HG03521 (cell line): ENCODE results near the gene PRKCQ.
"Not testable (repeated sequence)": the region's sequence is repeated elsewhere in the genome, so short reads cannot be mapped to it uniquely, and the experiment has no call there.

Experiments
- ATAC-seq: cut with Tn5 transposase; IDR thresholded peaks from one replicate; pipeline ENCODE4 v1.9.1; 2021; ENCODE audit warnings: mild to moderate bottlenecking, moderate library complexity; ENCODE audit not compliant: unreplicated experiment

The PRKCQ gene

DNA sequence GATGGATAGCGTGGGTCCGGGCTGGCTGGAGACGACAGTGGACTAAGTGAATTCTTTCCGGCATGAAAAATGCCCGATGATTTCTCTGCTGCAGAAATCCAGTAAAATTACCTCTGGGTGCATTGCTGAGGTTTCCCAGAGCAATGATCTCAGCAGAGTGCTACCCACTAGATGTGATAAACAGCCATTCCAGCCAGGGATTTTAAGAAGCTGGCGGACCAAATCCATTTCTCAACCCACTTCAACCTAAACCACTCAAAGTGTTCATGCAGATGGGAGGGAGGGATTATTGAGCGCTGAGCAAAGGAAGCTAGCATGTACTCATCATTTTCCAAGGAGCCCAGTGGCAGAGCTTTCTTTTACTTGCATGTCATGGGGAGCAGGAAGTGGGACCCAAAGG lies 116.7 kb downstream of the PRKCQ start:
- no peak for ATAC-seq

DNA sequence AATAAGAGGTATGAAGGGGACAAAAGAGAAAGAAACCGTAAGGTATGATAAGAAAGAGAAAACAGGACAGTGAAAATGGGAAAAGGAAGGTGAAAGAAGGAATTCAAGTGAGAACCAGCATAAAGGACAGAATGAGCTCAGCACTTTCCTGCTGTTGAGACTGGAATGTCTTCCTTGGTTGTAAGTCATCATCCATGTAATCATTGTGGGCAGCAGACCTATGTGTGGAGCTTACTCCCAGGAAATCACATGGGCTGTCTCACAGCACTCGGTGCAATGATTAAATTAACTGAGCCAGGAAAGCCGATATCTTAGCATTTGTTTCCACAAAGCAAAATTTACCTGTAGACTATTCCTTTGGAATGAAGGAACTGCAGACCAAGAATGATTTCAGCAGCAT lies 118.1 kb downstream of the PRKCQ start:
- ATAC-seq: no peak

DNA sequence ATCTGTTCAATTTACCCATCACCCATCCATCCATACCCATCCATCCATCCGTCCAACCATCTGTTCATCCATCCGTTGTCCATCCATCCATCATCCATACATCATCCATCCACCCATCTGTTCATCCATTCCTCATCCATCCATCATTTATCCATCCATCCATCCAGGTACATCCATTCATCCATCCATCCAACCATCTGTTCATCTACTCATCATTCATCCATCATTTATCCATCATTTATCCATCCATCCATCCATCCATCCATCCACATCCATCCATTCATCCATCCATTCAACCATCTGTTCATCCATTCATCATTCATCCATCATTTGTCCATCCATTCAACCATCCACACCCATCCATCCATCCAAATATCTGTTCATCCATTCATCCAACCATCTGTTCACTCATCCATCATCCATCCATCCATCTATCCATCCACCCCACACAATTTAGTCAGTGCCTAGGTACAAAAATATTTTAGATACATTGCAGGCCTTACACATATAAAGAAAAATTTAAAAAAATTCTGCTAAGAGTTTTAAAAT lies 119.1 kb downstream of the PRKCQ start:
- ATAC-seq: no peak

DNA sequence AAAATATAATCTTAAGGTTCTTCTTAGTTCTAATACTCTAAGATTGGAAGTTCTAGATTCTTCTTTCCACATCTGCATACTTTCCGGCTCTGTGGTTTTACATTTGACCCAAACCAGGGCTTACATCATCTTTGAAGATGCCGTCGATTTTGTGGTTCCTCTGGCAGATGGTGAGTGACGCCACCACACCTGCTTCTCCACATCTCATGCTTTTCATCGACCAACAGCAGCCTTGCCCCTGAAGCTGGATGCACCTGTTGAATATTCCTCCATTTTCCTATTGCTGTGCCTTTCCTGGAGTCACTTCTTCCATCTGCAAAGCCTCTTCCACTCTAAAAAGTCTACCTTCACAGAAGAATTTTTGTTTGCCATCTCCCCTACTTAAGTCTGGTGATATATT lies 121.3 kb downstream of the PRKCQ start:
- ATAC-seq: no peak

DNA sequence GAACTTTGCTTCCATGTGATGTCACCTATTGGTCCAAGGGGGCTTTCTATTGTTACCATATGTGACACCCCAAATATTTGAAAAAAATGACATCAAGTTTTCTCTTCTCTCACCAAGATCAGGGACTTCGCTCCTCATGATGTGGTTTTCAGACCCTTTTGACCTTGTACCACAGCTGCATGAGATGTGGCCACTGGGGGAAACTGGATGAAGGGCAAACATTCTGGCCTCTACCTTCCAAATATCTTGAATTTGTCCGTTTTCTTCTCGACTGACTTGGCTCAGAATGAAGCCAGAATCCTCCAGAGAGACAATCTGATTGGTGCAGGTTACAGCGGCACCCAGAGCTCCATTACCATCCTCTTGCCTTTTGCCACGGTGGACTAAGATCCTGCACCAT lies 122.7 kb downstream of the PRKCQ start:
- no peak for ATAC-seq

DNA sequence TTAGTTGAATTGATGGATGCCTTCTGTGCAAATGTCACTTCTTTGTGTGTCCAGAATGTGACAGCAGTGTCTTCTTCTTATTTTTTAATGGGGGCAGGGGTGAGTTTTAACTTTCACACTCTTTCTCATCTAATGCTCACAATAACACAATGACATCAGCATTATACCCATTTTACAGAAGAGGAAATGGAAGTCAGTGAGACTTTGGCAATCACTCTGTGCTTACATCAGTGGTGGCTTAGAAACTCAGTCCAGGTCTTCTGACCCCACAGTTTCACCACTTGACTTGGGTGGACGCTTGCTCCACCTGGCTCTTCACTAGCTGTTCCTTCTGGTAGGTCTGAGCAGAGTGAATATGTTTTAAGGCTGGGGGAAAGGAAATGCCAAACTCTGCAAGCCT lies 124.0 kb downstream of the PRKCQ start:
- ATAC-seq: no peak

DNA sequence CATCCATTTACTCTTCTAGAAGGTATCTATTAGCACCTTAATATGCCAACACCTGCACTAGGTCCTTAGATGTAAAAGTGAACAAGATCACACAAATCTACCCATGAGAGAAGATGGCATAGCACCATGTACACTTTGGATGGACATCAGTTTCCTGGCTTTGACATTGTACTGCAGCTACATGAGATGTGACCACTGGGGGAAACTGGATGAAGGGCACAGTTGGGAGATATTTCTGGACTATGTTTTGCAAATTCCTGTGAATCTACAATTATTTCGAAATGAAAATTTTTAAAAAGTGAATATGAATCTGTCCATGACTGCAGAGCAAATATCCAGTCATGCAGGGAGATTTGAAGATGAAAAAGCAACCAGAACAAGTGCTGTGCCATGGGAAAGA lies 124.5 kb downstream of the PRKCQ start:
- ATAC-seq: no peak

DNA sequence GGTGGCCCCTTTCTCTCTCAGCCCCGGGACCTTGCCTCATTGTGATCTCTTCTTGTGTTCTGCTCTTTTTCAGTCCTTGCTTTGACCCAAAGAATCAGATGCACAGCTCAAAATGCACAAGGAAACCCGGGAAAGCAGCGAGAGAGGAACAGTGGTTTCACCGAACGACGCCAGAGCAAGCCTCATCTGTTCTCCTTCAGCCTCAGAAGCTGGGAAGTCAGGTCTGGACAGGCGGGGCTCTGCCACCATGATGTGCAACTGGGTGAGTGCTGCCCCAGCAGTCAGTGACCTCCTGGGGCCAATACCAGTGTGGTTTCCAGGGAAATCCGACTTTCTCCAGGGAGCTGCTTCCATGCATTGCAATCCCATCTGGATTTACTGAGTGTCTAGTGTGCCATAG lies 133.4 kb downstream of the PRKCQ start:
- ATAC-seq: no peak

DNA sequence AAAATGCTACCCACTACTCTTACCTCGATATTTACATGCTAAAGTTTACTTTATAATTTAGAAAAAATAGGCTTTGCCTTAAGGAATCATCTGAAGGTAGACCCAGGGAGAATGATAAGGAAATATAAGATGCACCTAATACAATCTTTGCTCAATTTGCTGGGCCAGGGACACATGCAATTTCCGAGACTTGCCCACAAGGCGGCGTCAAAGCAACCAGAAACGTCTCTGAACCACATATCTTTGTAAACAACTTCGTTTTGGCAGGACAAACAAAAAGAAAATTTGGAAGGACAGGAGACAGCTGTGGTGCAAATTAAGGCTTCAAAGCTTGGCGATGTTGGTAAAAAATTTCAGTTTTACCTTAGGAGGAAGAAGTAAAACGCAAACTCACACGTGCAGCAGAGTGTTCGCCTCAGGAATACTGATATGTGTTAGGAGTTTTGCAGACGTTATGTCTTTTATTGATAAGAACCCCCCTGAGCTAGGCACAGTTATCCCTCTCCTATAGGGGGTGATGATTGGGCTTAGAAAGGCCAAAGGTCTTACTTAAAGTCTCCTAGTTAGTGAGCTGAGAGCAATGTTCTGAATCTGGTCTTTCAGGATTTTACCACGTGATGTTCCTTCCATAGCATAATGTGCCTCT lies 134.3 kb downstream of the PRKCQ start:
- no peak for ATAC-seq

DNA sequence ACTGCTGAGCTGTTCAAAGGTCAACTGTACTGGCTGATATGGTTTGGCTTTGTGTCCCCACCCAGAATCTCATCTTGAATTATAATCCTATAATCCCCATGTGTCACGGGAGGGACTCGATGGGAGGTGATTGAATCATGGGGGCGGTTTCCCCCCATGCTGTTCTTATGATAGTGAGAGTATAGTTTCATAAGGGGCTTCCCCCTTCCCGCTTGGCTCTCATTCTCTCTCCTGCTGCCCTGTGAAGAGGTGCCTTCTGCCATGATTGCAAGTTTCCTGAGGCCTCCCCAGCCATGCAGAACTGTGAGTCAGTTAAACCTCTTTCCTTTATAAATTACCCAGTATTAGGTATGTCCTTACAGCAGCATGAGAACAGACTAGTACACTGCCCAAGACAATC lies 140.2 kb downstream of the PRKCQ start:
- ATAC-seq: not testable (repeated sequence)

DNA sequence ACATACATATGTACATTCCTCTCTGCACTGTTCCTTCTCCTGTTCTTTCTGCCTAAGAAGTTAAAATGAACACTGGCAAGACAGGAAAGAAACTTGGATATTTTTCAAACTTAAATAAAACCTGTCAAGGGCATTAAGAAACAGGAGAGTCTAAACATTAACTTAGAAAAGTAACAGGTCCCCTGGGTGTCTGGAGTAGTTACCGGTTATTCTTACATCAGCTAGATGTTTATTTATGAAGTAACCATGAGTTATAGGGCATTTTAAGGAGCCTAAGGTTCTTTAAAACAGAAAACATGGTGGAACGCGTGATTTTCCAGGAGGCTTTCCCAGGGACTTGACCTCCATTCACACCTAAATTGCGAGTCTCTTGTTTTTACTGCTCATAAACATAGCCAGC lies 148.2 kb downstream of the PRKCQ start:
- ATAC-seq: no peak

DNA sequence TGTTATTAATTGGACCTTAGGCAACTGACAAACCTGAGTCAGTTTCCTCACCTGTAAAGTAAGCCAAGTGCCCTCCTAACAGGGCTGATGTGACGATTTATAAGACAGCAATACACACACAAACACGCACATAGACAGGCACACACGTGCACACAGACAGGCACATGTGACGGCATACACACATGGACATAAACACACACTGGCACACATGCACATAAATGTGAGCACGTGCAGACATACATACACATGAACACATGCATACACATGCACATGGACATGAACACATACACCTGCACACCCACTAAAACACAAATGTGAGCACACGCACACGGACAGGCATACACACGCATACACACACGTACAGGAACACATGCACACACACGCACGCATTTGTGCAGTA lies 148.9 kb downstream of the PRKCQ start:
- ATAC-seq: no peak

DNA sequence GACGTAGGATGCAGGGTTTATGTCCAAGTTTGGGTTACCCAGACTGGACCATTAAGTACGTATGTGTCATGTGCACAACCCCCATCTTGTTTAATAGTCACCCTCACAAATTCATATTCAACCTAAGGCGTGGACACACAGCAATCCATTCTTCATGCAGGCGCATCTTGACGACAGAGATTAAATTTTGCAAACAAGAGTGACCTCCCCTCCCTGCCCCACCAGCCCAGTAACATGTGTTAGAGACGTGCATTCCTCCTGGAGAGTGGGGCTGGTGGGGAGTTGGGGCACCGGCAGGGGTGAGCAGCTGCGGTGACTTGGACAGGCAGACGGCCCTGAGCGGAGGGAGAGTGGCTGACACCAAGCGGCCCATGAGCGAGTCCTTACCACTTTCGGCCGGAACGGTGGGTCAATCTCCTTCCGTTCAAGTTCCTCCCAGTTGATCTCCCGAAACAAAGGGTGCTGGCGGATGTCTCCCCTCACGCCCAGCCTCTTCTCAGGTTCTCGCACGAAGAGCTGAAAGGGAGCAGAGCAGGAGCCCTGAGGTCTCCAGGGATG lies 149.6 kb downstream of the PRKCQ start:
- no peak for ATAC-seq

DNA sequence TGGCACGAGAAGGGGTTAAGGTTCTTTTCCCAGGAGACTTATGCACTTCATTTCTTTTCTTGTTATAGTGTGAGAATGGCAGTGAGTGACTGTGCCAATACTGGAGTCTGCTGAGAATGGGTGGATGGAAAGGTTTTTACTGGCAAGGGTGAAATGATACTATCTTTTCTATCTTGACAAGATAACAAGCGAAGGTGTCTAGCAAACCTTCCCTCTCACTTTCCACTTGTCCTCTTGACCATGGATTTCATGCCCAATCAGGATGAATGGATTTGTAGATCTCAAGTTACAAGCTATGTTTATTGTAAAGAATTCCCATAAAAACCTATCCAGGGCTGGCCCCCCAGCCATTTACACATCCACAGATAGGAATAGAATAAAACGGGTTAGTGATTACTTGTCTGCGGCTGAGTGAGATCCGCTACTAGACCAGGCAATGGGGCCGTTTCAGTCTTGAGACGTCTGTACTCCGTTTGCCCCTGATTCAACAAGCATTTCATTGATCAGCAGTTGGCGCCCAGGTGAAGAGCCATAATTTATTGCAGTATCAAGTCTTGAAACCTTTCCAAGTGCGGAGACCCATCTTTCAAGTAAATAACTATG lies 152.6 kb downstream of the PRKCQ start:
- ATAC-seq: no peak

DNA sequence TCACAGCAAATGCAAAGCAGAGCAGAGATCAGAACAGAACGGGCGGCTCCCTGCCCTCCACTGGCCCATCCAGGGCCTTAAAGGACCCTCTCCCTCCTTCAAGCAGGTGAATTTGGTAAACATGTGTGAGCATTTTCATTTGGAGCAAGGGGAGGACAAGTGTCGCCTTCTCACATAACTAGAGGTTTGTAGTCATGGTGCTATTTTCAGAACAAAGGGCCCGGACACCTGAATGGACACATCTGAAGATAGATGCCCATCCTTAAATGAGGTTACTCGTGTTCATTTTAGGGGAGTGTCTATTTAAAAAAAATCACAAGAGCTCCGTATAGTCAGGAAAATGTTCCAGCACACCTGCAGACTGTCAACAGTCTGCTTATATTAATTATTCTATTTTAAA lies 153.8 kb downstream of the PRKCQ start:
- no peak for ATAC-seq

DNA sequence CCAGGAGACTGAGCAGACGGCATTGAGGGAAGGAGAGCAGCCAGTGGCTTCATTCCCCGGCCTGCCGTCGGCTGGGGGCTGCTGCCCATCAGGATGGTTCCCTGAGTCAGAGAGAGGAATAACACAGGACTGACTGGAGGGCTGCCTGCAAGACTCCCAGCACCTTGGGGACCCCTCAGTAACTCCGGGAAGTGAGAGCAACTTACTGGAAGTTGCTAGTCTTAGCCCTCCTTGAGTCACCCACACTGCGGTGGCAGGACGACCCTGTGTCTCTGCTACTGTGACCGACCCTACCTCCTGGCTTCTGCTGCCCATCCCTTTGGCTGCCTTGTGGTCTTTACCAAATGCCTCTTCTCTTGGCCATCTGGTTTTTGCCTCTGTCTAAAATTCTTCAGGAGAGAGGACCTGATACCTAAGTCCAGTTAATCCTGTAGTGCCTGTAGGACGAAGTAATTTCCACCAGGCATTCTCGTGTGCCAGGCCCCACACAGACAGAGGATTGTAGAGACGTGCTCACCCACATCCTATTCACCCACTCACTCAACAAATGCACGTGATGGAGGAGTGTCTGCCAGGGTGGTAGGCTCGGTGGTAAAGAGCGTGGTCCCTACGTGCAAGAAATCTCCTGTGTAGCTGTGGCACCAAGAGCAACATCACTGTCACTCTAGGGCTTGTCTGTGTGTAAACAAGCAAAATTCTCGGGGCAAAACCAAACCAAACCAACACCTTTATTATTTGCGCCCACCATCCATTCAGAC lies 156.5 kb downstream of the PRKCQ start:
- no peak for ATAC-seq

DNA sequence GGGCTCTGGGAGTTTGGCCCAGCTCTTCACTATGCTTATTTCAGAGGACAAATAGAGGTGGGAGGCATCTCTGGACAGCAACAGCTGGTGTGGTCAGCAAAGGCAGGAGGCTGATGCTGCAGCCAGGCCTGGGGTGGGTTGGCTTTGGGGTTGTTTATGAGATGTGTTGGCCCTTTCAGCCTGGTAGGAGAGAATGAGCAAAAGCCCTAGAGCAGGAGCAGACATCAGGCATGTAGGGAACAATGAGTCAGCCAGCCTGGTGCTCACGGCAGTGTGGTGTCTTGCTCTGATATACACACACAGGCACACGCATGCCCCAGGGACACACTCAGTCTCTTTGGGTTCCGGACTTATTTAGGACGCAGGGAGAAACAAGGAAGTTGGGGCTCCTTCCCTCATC lies 157.1 kb downstream of the PRKCQ start:
- no peak for ATAC-seq

DNA sequence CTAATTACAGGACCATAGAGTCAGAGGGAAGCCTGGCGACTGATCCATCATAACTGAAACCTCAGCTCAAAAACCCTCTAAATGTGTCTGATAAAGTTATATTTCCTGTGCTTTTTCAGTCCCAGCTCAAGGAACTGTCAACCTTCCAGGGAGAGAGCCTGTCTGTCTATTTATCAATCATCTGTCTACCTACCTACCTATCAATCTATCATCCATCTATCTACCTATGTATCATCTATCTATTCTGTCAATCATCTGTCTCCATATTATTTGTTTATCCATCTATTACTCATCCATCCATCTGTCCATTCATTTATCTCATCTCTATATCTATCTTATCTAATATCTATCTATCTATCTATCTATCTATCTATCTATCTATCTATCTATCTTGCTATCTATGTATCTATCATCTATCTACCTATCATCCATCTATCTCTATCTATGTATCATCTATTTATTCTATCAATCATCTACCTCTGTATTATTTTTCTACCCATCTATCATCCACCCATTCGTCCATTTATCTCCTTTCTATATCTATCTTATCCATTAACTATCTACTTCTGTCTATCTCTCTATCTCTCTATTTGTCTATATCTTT lies 161.4 kb downstream of the PRKCQ start:
- ATAC-seq: no peak

DNA sequence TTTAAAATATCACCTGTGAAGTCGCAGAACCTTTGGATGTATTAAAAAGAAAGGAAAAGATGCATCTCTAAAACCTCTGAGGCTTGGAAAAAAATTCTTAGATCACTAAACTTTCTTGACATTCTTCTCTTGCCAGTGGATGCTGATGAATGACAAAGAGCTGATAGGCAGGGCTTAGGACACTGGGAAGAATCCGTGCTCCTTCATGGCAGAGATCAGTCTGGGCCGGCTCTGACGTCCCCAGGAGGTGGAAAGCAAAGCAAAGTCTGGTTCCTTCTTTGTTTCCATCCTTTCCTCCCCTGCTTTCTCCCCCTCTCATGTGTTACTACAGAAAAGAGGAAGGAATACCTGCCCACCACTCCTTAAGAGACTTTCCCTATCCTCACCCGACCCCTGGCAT lies 161.9 kb downstream of the PRKCQ start:
- ATAC-seq: no peak

DNA sequence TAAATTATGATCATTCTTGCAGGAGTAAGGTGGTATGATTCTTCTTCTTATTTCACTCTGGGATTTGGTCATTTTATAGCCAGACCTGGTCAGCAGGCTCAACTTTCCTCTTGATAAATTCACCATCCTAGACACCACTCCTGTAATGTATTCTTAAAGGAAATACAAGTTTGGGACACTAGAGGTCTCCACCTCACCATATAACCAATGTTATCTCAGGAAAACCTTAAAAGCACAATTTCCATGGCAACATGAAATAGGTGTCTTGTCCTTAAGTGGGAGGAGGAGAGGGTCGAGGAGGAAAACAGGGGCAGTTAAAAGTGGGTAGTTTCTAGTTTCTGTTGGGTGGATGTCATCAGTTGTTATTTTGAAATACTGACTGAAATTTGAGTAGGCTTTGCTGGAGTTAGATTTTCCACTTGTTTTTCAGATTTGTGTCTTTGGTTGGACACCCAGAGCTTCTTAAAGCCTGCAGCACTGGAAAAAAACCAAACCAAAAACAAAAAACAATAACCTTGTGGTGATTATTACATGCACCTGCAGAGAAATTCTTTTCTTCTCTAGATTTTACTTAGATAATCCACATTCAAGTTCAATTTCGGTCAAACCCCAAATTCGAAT lies 163.1 kb downstream of the PRKCQ start:
- ATAC-seq: no peak

DNA sequence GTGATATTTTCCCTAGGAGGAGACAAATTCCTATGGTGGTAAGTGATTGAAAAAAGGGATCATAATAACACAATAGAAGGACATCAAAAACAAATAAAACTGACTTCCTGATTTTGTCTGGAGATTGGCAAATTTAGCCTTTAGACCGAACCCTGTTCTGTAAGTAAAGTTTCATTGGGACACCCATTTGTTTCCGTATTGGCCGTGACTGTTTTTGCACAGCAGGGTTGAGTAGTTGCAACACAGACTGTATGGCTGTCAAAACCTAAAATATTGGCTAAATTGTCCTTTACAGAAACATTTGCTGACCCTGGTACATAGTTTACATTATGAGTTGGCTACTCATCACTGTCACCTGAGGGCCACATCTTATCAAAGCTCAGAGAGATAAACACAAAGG lies 168.6 kb downstream of the PRKCQ start:
- ATAC-seq: no peak
